Fibroblast of lung (primary cell): ENCODE data around the gene ZSWIM6. TPM values are rescaled to one million over a fixed set of nuclear protein-coding genes. Genes with fewer than 3 reads are reported as not detected.

Source experiments
- DNase-seq, 2 donors: peaks; one replicate each; pipeline versions ENCODE4 v3.0.0 to v3.0.0-alpha.2; 2010; ENCODE audit warnings: low read depth in 2 of 2
- H2AFZ ChIP-seq: 2 replicates; pipeline ENCODE4 v1.5.1; 2012; ENCODE audit warnings: low read length, control low read depth, inconsistent platforms
- H3K27ac ChIP-seq: 2 replicates; pipeline ENCODE4 v1.5.1; 2011; ENCODE audit warnings: low read length, control low read depth; ENCODE audit not compliant: insufficient read depth
- H3K27me3 ChIP-seq: 2 replicates; pipeline ENCODE4 v1.5.1; 2011; ENCODE audit warnings: mild to moderate bottlenecking, low read length; ENCODE audit not compliant: control insufficient read depth, insufficient read depth
- H3K36me3 ChIP-seq: 2 replicates; pipeline ENCODE4 v1.5.1; 2011; ENCODE audit warnings: low read length; ENCODE audit not compliant: control insufficient read depth, insufficient read depth
- H3K4me1 ChIP-seq: 2 replicates; pipeline ENCODE4 v1.5.1; 2011; ENCODE audit warnings: low read length; ENCODE audit not compliant: control insufficient read depth, insufficient read depth; ENCODE audit errors: extremely low read depth
- H3K4me2 ChIP-seq: 2 replicates; pipeline ENCODE4 v1.5.1; 2011; ENCODE audit warnings: low read length, control low read depth; ENCODE audit not compliant: insufficient read depth; ENCODE audit errors: extremely low read depth
- H3K4me3 ChIP-seq, 4 experiments: fragments of 200-600 bp in 1 of 4; sonication (generic) in 1 of 4; replicated peaks in 1 of 4; 2 replicates each; pipeline ENCODE4 v1.5.1; 2011 to 2016; ENCODE audit warnings: low read length in 4 of 4, low read depth in 3 of 4, mild to moderate bottlenecking in 3 of 4, control low read depth in 2 of 4, inconsistent platforms in 1 of 4, mixed read lengths in 1 of 4; ENCODE audit not compliant: insufficient read depth in 1 of 4; ENCODE audit errors: control extremely low read depth in 1 of 4
- H3K79me2 ChIP-seq: 2 replicates; pipeline ENCODE4 v1.5.1; 2012; ENCODE audit warnings: mild to moderate bottlenecking, low read length, inconsistent platforms; ENCODE audit not compliant: control insufficient read depth, insufficient read depth
- H3K9ac ChIP-seq: 2 replicates; pipeline ENCODE4 v1.5.1; 2011; ENCODE audit warnings: mild to moderate bottlenecking, low read length, control low read depth; ENCODE audit not compliant: insufficient read depth
- H3K9me3 ChIP-seq: 2 replicates; pipeline ENCODE4 v1.5.1; 2012; ENCODE audit warnings: low read depth, low read length; ENCODE audit not compliant: control insufficient read depth, insufficient read depth
- H4K20me1 ChIP-seq: 2 replicates; pipeline ENCODE4 v1.5.1; 2011; ENCODE audit warnings: low read length; ENCODE audit not compliant: control insufficient read depth, insufficient read depth; ENCODE audit errors: extremely low read depth
- EZH2 ChIP-seq: IDR thresholded peaks from 2 replicates; pipeline ENCODE4 v1.5.1; 2012; ENCODE audit warnings: low read length, control low read depth, mild to moderate bottlenecking; ENCODE audit errors: missing control alignments
- polyA plus RNA-seq, 2 donors: library from polyadenylated mRNA; depleted of rRNA in 1 of 2; stranded (reverse) in 1 of 2; unstranded in 1 of 2; fragments of >200 nt; gene quantifications; 2 replicates each; pipeline ENCODE4 v1.2.1, GENCODE V29; 2011 to 2012; ENCODE audit warnings: missing spikeins in 1 of 2
- total RNA-seq: library from RNA; depleted of rRNA; stranded (reverse); fragments of >200 nt; gene quantifications from 2 replicates; pipeline ENCODE4 v1.2.1, GENCODE V29; 2014
- TF ChIP-seq, protein P1 (sequence below), 2 donors: IDR thresholded peaks in 1 of 2; conservative IDR thresholded peaks in 1 of 2; 1 replicate in 1 of 2; 2 replicates in 1 of 2; pipeline ENCODE4 v1.5.1; 2011 to 2012; ENCODE audit warnings: low read length in 2 of 2, control low read depth in 1 of 2, inconsistent platforms in 1 of 2, low read depth in 1 of 2, mild to moderate bottlenecking in 1 of 2

Gene ZSWIM6
- total and polyA plus RNA-seq, 2 donors (not counting 1 experiment from before 2014, with no cell fraction given): 23.5 to 26.6 TPM

DNA sequence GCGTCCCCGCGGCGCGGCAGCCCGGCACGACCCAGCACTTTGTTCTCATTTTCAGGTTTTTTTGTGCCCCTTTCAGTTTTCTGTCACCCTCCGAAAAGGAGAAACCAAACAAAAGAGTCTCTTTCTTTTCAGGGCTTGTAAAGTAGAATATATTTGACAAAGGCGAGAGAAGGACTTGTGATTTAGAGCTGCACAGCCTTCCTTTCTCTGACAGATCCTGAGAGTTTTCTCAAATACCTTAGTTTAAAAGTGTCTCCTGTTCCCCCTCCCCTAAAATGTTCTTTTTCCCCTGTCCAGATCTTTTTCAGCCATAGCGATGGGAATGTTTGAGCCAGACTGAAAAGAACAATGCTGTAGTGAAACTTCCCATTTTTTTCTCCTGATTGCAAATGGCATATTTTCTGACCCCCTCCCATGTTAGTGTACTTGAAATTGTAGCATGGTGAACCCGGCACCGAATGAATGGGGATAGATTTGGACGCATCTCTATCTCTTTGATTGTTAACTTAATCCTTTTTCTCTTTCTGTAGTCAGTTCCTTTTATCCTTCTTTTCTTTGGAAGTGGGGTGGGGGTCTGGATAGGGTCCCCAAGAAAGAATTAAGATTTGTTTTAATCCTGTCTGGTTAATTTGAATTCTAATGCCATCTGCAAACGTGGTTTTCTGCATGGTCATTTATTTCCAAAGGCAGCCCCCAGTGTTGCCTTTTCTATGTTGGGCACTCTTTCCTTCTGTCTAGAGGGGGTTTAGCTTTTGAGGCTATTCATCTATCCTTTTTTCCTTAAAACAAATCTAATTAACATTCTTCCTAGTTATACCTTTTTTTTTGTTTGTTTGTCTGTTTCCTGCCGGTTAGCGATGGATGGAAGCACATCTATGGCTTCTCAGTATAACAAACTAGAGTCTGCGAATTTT, 2.2 kb downstream of the ZSWIM6 start:
- Histone ChIP-seq H2AFZ (no peak overlapping the region), H3K36me3 (no peaks in the 10 kb centered on the region), H3K27me3 (no peaks in the 10 kb centered on the region), H3K4me1 (peaks cover 7% of the 10 kb centered on the region), H3K4me2 (peak overlapping the region; percentile 86), H3K79me2 (peaks cover 69% of the 10 kb centered on the region), H4K20me1 (peaks cover 18% of the 10 kb centered on the region), H3K9me3 (no peaks in the 10 kb centered on the region), H3K4me3 (peak overlapping the region; percentile 43 to 99 (median 73)), H3K9ac (peak overlapping the region; percentile 84), H3K27ac (peak overlapping the region; percentile 76)
- DNase-seq: no peak
- no peak for TF ChIP-seq EZH2
- TF ChIP-seq, protein P1, sequence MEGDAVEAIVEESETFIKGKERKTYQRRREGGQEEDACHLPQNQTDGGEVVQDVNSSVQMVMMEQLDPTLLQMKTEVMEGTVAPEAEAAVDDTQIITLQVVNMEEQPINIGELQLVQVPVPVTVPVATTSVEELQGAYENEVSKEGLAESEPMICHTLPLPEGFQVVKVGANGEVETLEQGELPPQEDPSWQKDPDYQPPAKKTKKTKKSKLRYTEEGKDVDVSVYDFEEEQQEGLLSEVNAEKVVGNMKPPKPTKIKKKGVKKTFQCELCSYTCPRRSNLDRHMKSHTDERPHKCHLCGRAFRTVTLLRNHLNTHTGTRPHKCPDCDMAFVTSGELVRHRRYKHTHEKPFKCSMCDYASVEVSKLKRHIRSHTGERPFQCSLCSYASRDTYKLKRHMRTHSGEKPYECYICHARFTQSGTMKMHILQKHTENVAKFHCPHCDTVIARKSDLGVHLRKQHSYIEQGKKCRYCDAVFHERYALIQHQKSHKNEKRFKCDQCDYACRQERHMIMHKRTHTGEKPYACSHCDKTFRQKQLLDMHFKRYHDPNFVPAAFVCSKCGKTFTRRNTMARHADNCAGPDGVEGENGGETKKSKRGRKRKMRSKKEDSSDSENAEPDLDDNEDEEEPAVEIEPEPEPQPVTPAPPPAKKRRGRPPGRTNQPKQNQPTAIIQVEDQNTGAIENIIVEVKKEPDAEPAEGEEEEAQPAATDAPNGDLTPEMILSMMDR (conservative IDR thresholded peaks at IDR 0.05 in 1 of 2, IDR thresholded peaks at IDR 0.05 in 1 of 2; ENCODE audit: low read depth in 1 of 2, low read length in 2 of 2): no peak

DNA sequence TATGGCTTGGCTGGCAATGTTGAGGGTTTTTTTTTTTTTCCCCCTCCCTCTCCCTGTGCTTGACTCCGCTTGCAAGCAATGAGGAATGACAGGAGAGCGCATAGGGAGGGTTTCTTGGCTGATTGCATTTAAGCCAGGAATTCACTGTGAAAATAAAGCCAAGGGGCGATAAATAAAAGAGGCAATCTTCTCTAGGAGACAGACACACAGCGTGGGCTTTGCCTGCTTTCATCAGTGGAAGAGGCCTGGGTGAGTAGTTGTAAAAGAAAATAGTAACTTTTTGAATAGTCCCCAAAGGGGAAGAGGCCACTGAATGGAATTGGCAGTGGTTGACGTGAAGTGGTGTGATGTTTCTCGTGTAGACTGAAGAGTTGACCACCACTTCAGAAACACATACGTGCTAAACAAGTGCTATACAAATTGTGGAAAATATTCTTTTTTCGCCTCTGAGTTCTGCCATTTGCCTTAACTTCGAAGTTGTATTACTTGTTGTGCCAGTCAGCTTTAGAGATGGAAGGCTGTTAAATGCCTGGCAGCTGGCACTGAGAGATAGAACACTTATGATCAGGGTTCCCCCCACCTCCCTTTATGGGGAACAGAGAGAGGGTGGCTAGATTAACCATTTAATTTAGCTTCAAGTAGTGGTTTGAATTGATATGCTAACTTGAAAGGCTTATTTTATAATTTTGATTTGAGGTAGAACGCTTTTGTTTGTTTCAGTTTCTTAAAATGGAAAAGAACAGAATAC, 3.0 kb downstream of the ZSWIM6 start:
- H3K79me2 ChIP-seq: peaks cover 77% of the 10 kb centered on the region
- DNase-seq: peak; percentile 70 to 90
- no peak overlapping the region for H3K9ac ChIP-seq
- no peak for TF ChIP-seq EZH2
- TF ChIP-seq, protein P1 (conservative IDR thresholded peaks at IDR 0.05 in 1 of 2, IDR thresholded peaks at IDR 0.05 in 1 of 2; ENCODE audit: low read depth in 1 of 2, low read length in 2 of 2): no peak
- no peak overlapping the region for H2AFZ ChIP-seq
- H3K27me3 ChIP-seq: no peaks in the 10 kb centered on the region
- H3K4me1 ChIP-seq: no peaks in the 10 kb centered on the region
- H3K27ac ChIP-seq: peak overlapping the region; percentile 76
- peaks cover 18% of the 10 kb centered on the region for H4K20me1 ChIP-seq
- H3K36me3 ChIP-seq: no peaks in the 10 kb centered on the region
- peak overlapping the region; percentile 86 for H3K4me2 ChIP-seq
- H3K4me3 ChIP-seq: peak overlapping the region; percentile 43 to 99 (median 73)
- no peaks in the 10 kb centered on the region for H3K9me3 ChIP-seq

DNA sequence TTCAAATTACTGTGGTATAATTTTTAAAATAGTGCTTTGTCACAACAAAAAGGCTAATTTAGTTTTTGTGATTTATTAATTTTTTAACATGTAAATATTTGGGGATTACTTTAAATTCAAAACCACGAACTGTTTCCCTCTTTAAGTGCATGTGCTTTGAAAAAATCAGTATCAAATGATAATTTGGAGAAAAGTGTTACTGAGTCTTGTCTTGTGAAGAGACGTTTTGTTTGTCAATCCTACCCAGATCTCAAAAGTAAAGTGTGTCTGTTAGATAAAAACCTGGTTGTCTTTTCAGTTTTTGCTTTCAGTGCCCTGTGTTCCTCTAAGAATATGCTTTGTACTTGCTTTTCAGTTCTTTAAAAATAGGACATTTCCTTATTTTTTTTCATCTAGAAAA, 7.7 kb downstream of the ZSWIM6 start:
- H3K4me2 ChIP-seq: no peak overlapping the region
- DNase-seq: no peak
- no peak overlapping the region for H3K4me3 ChIP-seq
- peaks cover 38% of the 10 kb centered on the region for H4K20me1 ChIP-seq
- no peaks in the 10 kb centered on the region for H3K36me3 ChIP-seq
- H2AFZ ChIP-seq: no peak overlapping the region
- H3K27me3 ChIP-seq: no peaks in the 10 kb centered on the region
- H3K9me3 ChIP-seq: no peaks in the 10 kb centered on the region
- peaks cover 99% of the 10 kb centered on the region for H3K79me2 ChIP-seq
- no peak overlapping the region for H3K27ac ChIP-seq
- no peak overlapping the region for H3K9ac ChIP-seq
- TF ChIP-seq, protein P1 (conservative IDR thresholded peaks at IDR 0.05 in 1 of 2, IDR thresholded peaks at IDR 0.05 in 1 of 2; ENCODE audit: low read depth in 1 of 2, low read length in 2 of 2): no peak
- no peak for TF ChIP-seq EZH2
- H3K4me1 ChIP-seq: peaks cover 5% of the 10 kb centered on the region
